GM12864 (cell line): Measurements from ENCODE around the gene NAA15.

Experiments used
- DNase-seq: peaks from one replicate; pipeline ENCODE4 v3.0.0-alpha.2; 2011; ENCODE audit warnings: low read depth
- H3K4me3 ChIP-seq: 2 replicates; pipeline ENCODE4 v1.5.1; 2011; ENCODE audit warnings: mild to moderate bottlenecking, low read depth, low read length, control low read depth
- TF ChIP-seq, protein P1 (sequence below): IDR thresholded peaks from 2 replicates; pipeline ENCODE4 v1.5.1; 2011; ENCODE audit warnings: low read depth, mild to moderate bottlenecking, moderate library complexity, low read length, control low read depth, inconsistent platforms; ENCODE audit errors: missing control alignments

NAA15 gene

DNA sequence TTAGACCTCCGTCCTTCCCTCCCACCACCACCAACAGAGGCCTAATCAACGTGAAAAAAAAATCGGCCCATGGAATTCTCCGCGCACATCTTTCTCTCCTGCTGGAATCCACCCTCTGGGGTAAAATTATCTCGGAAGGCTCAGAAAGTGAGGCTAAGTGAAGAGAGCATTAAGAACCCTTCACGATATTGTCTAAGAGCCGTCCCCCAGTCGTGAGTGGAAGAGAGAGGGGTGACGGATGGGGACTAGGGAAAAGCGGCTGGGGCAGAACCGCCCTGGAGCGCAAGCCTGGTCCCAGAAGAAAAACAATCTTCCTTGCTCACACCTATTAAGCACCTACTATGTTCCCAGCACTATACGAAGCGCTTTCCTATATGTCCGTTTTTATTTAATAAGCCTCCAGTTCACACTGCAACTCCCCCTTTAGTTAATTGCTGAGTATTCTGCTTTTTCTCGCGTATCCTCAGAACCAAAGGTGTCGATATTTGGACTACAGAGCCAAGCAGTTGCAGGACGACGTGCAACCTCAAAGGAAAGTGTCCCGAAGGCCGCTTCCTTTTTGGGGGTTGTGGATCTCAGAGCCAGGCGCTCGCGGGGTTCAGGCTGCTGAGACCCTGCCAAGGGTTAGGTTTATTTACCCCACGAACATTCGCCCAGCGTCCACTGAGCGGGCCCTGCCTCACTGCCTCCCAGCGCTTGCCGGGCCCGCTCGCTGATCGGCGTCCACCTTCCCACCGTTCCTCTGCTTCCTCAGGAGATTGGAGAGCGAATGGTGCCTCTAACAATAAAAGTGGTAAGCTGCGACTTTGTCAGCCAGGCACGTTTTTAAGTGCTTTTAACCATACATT is 22.2 kb upstream of the NAA15 start:
- no peak for DNase-seq
- H3K4me3 ChIP-seq = no peak overlapping the region
- TF ChIP-seq, protein P1, sequence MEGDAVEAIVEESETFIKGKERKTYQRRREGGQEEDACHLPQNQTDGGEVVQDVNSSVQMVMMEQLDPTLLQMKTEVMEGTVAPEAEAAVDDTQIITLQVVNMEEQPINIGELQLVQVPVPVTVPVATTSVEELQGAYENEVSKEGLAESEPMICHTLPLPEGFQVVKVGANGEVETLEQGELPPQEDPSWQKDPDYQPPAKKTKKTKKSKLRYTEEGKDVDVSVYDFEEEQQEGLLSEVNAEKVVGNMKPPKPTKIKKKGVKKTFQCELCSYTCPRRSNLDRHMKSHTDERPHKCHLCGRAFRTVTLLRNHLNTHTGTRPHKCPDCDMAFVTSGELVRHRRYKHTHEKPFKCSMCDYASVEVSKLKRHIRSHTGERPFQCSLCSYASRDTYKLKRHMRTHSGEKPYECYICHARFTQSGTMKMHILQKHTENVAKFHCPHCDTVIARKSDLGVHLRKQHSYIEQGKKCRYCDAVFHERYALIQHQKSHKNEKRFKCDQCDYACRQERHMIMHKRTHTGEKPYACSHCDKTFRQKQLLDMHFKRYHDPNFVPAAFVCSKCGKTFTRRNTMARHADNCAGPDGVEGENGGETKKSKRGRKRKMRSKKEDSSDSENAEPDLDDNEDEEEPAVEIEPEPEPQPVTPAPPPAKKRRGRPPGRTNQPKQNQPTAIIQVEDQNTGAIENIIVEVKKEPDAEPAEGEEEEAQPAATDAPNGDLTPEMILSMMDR = no peak

DNA sequence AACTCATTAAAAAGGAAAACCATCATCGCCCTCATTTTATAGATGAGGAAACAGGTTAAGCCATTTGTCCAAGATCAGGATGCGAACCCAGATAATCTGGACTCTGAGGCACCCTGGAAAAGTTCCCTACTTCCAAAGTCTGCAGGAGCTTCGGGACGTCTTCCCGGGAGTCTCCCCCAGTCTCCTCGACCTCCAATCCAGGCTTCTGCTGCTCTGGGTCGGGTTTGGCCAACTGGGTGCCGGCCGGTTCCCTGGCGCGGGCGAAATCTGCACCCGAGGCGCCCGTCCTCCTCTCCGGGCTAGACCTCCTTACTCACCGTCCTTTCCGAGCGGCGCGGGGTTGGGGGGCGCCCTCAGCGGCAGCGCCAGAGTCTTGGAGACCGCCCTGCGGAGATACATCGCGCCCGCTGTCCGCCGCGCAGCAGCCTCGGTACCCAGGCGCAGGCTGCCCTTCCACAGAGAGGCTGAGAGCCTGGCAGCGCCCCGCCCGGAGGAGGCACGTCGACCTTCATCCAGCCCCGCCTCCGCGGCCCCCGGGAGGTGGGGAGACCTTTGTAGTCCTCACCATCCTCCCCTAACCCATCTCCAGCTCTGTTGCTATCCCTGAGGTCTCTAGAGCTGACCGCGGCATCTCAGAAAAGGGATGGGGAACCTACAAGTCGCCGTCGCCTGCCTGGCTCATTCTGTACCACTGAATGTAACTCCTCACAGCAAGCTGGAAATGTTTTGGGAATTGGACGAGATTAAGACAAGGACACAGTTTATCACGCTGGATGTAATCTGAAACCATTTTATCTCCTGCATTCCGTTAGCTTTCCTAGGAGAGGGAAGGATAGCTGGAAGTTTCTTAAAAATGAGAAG is 21.3 kb upstream of the NAA15 start, which contains the start of gene MGARP:
Gene MGARP (minus strand): TSS at position 466 of the 861 bp plus-strand sequence. CDS start 67 bp downstream, at position 399.
- DNase-seq = no peak
- H3K4me3 ChIP-seq = no peak within 1 kb of the TSS
- TF ChIP-seq, protein P1 = no peak

DNA sequence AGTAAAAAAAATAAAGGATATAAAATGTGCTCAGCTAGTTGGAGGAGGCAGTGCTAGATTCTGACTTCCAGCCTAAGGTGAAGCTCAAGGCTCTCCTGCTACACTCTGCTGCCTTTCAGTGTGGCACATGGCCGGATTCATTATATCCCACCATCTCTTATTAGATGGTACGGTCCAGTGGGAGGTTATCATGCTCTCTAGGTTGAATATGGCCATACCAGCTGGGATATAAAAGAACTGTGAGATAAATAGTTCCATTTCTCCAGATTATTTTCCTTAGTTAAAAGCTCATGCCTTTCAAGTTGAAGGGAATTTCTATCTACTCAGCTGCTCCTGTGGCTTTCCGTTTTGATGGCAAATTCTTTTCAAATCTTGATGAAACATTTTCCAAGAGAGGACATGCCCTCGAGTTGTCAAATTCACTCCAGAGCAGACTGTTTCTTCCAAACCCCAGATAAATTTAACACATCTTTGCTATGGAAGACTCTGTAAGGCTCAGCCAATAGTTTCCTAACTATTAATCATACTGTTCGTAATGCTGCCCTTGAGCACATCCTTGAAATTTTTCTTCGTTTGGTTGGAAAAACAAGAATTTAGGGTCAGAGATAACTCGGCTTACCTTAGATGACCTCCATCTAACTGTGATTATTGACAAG is 19.1 kb upstream of the NAA15 start:
- no peak overlapping the region for H3K4me3 ChIP-seq
- TF ChIP-seq, protein P1 = no peak
- DNase-seq = no peak

DNA sequence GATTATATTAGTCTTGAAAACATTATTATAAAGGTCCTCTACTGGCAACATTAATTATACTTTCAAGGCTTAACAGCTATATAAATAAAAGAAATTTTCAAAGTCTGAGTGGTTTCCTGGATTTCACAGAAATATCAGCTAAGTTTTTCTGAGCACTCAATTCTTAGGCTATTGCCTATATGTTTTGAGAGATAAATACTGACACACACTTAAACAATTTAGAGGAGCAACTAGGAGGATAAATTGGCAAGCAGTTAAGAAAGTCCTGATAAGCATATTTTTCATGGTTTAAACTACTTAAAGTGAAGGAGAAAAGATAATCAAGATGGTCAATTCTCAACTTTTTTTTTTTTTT is 18.6 kb upstream of the NAA15 start:
- DNase-seq = no peak
- TF ChIP-seq, protein P1 = no peak
- H3K4me3 ChIP-seq = no peak overlapping the region

DNA sequence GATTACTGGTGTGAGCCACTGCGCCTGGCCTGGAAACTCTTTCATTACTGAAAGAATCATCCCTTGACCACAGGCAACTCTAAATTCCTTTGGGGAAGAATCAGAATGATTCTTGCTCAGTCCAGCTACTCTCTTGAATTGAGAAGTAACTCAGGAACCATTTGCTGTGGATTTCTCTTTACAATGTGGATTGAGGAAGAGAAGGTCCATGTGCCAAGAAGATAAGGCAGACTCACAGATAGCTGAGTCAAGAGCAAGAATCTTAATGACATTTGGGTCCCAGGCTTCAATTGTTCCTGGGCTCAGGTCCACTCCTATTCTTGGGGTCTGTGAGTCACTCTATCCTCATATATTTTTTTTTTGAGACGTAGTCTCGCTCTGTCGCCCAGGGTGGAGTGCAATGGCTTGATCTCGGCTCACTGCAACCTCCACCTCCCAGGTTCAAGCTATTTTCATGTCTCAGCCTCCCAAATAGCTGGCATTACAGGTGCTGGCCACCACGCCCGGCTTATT is 15.1 kb upstream of the NAA15 start:
- no peak overlapping the region for H3K4me3 ChIP-seq
- TF ChIP-seq, protein P1 = no peak
- DNase-seq = no peak

DNA sequence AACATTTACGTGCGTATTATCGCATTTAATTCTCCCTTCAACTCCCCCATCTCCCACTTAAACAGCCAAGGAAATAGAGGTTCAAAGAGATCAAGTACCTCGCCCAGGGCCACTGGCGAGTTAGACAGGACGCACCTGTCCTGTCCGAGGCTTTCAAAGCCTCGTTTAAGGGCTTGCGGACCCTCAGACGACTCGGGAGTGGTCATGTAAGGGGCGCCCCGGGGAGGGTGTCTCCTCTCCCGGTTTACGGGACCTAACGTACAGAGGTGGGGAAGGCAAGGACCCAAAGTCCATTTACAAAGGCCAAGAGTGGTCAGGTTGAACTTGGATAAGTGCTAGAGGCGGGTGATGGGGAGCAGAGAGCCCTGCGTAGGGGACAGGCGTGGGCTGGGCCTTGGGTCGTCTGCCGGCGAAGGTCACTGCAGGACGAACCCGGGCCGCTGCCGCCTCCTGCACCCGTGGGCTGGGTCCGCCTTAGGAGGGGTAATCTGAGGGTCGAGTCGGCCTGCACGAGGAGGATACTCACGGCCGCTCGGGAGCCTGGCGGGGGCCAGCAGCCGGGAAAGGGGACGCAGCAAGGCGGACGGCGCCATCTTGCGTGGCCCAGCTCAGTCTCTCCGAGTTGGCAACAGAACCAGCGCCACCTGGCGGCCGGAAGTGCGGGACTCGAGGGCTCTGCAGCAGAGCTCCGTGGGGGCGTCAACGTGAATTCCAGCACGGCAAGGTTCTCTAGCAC is 5.9 kb upstream of the NAA15 start:
- TF ChIP-seq, protein P1 = peak; percentile 94
- DNase-seq = peak; percentile 79
- H3K4me3 ChIP-seq = peak overlapping the region; percentile 90
